Lung microvascular endothelial cell (primary cell): ENCODE measurements around the gene ZNF232. TPM values are rescaled to one million over a fixed set of nuclear protein-coding genes. Genes with fewer than 3 reads are reported as not detected.
"Not testable (repeated sequence)": the region's sequence is repeated elsewhere in the genome, so short reads cannot be mapped to it uniquely, and the experiment has no call there.

Experiments
- DNase-seq, 2 donors: peaks; one replicate each; pipeline versions ENCODE4 v3.0.0 to v3.0.0-alpha.2; 2010; ENCODE audit warnings: low read depth in 2 of 2
- total RNA-seq: library from RNA; depleted of rRNA; stranded (reverse); fragments of >200 nt; gene quantifications from 2 replicates; pipeline ENCODE4 v1.2.1, GENCODE V29; 2014

Gene ZNF232
- total RNA-seq, 1 donor from 2014 or later, result 4.6 TPM

DNA sequence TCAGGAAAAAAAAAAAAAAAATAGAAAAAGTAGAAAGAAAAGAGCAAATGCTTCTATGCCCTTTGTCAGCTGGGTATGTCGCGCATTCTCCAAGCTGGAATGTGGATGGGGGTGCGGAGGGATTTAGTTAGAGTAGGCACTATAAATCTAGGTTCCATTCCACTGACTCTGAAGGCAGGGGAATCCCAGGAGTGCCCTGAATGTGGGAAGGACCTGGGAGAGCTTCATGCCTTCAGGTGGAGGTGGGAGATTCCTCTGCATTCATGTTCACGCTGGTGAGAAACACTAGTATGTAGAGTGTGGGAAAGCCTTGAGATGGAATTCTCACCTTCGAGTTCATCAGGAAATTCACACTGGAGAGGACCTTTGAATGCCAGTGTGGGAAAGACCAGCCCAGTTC lies 12.4 kb downstream of the ZNF232 start:
- DNase-seq, result no peak

DNA sequence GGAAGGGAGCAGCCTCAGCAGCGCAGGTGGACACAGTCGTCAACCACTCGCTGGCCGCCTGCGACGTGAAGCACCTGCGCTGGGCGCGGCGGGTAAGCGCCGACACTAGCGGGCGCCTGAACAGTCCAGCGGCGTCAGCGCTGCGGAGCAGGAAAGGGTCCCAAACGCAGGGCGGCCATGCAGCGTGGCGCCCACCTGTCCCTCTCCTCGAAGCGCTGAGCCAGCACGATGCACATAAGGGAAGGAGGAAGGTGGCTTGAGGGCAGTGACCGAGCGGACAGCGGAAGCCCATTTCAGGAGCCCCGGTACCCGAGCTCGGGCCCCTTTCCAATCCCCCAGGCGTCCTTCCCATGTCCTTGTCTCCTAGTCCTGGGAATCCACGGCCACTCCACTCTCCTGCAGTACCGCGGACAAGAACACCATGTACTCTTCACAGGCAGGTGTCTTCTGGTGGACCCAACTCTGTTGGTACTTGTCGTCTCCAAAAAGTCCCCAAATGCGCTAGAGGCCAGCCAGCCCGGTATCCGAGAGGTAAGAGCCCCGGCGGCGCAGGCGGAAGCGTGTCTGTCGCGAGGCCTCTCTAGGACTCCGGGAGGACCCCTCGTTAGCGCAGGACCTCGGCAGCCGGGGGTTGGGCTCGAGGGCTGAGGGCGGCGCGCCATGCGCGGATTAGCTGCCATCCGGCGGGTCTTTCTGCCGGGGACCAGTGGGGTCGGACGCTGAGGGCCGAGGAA lies 14.4 kb downstream of the ZNF232 start:
- DNase-seq, result no peak

DNA sequence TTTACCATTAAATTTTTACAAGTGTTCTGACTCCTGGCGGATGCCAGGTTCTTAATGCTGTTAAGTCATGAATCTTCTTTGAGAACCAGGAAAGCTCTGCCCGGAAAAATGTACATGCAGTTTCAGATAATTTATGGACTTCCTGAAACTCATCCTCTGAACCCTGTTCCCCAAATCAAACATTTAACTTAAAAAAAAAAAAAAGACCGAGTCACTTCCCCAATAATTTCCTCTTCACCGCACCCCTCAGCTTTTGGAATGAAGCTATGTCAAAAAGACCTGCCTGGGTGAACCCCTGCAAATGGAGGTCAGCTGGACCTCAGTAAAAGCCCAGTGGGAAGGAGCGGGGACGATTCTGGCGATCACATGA lies 15.0 kb downstream of the ZNF232 start:
- DNase-seq, result no peak

DNA sequence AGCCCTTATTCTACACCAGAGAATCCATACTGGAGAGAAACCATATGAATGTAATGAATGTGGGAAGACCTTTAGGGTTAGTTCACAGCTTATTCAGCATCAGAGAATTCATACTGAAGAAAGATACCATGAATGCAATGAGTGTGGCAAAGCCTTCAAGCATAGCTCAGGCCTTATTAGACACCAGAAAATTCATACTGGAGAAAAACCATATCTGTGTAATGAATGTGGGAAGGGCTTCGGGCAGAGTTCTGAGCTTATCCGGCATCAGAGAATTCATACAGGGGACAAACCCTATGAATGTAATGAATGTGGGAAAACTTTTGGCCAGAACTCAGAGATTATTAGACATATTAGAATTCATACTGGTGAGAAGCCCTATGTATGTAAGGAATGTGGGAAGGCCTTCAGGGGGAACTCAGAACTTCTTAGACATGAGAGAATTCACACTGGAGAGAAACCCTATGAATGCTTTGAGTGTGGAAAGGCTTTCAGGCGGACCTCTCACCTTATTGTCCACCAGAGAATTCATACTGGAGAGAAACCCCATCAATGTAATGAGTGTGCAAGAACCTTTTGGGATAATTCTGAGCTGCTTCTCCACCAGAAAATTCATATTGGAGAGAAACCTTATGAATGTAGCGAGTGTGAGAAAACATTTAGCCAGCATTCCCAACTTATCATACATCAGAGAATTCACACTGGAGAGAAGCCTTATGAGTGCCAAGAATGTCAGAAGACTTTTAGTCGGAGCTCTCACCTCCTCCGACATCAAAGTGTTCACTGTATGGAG lies 19.3 kb downstream of the ZNF232 start:
- DNase-seq, result no peak

DNA sequence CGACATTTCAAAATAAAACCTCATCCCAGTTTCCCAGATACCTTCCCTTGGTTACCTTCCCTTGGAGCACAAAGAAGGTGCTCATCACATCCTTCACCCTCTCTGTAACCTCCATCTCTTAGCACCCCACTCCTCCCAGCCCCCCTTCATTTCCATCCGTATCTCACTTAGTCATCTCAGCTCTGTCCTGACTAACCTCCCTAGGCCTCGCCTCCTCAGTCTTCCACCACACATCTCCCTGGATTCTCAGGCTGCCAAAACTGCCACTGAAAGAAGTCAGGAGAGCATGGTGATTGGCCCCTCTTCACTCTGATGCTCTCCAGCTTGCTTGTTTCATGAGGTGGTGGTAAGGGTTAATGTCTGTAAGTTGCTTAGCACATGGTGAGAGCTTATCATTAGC lies 31.1 kb downstream of the ZNF232 start:
- no peak for DNase-seq

DNA sequence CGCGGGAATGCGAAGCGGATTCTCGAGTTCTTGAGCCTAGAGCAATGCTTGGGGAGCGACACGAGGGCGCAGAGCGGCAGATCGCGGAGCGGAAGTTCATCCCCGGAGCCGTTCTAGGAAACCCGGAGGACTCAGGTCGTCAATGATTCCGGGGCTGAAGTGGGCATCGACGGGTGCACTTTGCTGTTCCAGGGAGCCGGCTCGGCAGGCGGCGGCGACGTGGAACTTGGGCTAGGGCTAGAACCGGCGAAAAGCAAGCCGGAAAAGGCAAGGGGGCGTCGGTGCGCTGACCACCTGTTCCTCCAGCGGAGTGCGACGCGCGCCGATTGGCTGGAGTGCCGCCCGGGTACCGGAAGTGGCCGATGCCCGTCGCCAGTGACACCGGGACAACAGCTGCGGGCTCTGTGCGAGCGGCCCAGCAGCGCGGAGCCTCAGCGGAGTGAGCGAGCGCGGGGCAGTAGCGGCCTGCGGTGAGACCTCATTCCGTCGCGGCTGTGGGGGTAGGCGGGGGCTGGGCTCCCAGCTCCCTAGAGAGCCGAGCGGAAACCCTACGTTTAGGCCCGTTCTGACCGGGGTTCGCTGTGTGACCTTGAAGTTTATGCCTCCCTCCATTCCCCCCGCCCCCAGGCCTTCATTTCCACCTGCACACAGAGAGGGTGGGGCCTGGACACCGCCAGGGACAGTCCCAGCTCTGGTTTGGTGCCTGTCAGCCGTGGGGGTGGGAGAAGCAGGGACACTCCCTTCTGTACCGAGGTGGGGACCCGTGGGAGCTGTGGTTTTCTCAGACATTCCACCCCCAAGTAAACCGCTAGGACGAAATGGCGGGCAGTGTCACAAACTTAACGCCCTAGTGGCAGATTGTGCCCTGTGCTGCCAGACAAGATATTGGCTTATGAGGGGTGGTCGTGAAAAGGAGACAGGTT lies 33.3 kb downstream of the ZNF232 start, which contains the start of gene ZFP3:
Gene ZFP3, plus strand, starts transcription at position 362 of the 923 bp plus-strand sequence. CDS start 13,038 bp downstream, outside the sequence.
- peak; percentile 75 to 80 for DNase-seq

DNA sequence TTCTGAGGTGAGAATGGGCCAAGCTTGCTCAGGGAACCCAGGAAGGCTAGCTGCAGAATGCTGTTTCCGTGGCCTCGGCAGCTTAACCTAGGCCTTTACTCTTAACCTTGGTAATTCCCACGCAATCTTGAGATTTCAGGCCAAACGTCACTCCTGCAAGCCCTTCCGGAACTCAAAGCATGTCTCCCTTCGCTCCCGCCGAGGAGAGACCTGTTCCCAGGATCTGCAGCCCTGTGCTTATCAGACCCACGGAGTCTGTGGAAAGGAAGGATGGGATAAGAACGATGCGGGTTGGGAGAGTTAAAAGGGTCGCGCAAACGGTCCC lies 33.9 kb downstream of the ZNF232 start:
- no peak for DNase-seq

DNA sequence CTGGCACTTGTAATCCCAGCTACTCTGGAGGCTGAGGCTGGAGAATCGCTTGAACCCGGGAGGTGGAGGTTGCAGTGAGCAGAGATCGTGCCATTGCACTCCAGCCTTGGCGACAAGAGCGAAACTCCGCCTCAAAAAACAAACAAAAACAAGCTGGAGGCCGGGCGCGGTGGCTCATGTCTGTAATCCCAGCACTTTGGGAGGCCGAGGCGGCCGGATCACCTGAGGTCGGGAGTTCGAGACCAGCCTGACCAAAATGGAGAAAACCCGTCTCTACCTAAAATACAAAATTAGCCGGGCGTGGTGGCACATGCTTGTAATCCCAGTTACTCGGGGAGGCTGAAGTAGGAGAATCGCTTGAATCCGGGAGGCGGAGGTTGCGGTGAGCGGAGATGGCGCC lies 34.4 kb downstream of the ZNF232 start:
- not testable (repeated sequence) for DNase-seq

DNA sequence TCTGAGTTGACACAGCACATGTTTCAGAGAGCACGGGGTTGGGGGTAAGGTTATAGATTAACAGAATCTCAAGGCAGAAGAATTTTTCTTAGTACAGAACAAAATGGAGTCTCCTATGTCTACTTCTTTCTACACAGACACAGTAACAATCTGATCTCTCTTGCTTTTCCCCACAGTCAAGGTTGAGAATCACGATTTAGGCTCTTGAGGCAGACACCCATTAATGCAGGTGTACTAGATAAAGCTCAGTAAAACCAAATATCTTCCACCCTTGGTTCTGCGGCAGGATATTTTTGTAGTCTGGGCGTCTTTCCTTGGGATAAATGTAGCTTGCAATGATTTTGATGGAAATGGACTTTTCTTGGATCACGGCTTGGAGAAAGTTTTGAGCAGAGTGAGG lies 36.2 kb downstream of the ZNF232 start:
- not testable (repeated sequence) for DNase-seq

DNA sequence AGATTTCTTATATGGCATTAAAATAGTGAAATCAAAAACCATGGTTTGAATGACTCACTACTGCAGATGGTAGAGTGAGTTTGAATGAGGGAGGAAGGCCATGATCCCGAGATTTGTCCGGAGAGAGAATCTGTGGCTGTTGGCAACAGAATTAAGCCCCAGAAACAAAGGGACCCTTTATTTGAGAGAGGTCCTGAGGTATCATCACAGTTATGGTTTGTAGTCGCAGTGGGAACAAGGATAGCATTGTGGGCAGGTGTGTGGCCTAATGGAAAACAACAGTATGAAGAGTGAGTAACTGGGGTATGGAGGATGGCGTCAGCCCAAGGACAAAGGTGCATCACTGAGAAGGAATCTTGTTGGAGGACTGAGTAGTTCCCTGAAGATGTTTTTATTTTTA lies 42.0 kb downstream of the ZNF232 start:
- no peak for DNase-seq

DNA sequence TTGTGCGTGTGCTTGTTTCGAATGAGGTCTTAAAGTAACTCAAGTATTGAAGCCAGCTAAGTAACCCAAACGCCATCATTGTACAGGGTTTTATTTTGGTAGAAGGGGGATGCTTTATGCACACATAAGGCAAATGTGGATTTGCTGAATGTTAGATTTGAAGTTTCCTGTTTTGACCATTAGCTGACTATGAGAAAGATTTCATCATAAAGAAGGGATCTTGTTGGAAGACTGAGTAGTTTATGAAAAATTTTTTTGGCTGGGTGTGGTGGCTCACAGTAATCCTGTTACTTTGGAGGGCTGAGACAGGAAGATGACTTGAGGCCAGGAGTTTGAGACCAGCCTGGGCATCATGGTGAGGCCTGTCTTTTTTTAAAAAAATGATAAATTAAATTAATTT lies 43.4 kb downstream of the ZNF232 start:
- DNase-seq, result no peak

DNA sequence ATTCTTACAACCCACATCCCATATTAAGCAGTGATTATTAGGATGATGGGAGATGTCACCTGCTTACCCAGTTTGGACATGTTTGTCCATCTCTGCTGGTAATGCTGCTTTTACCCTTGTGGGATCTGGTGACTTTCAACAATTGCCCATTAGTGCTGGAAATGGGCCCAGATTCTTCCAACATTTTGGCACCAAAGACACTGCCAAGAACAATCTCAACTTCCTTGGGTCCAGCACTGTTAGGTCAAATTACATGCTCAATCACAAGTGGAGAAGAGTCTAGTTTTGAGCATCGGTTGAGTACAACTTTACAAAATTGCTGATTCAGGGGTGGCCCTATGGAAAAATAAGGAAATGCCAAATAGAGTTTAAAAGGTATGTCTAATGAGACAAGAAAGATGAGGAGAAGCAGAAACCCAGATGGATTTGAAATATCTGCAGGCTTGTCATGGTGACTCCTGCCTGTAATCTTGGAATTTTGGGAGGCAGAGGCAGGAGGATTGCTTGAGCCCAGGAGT lies 46.4 kb downstream of the ZNF232 start:
- DNase-seq, result no peak

Other genes starting within 250 kb of the ZNF232 start
- gene C17orf107, start 212.3 kb downstream of the ZNF232 start, total RNA-seq, result 0.44 and 1.6 TPM in 2 replicates
- 0.65 and 1.4 TPM in 2 replicates for gene CHRNE, start 208.8 kb downstream of the ZNF232 start, total RNA-seq
- not detected in 2 replicates for gene GP1BA, start 179.6 kb downstream of the ZNF232 start, total RNA-seq
- gene SLC25A11, start 171.8 kb downstream of the ZNF232 start, total RNA-seq, result 38.4 and 57.3 TPM in 2 replicates
- gene RNF167, start 171.6 kb downstream of the ZNF232 start, total RNA-seq, result 13.5 and 23.2 TPM in 2 replicates
- gene PFN1, start 163.3 kb downstream of the ZNF232 start, total RNA-seq, result 280 and 359 TPM in 2 replicates
- gene ENO3, start 160.8 kb downstream of the ZNF232 start, total RNA-seq, result 1.1 and 2.6 TPM in 2 replicates
- 47.3 and 51.2 TPM in 2 replicates for gene SPAG7, start 144.1 kb downstream of the ZNF232 start, total RNA-seq
- gene CAMTA2, start 124.2 kb downstream of the ZNF232 start, total RNA-seq, result 2.6 and 7.9 TPM in 2 replicates
- 0.22 and 0.40 TPM in 2 replicates for gene INCA1, start 114.4 kb downstream of the ZNF232 start, total RNA-seq
- 56.0 and 78.2 TPM in 2 replicates for gene KIF1C, start 113.9 kb downstream of the ZNF232 start, total RNA-seq
- gene SLC52A1, start 76.5 kb downstream of the ZNF232 start, total RNA-seq, result under 0.01 and 0.22 TPM in 2 replicates
- 0.87 and 1.8 TPM in 2 replicates for gene ZFP3, start 33.4 kb downstream of the ZNF232 start, total RNA-seq
- under 0.01 TPM in 1 of 2 replicates, not detected in the other for gene USP6, start 4.2 kb upstream of the ZNF232 start, total RNA-seq
- gene ZNF594, start 80.0 kb upstream of the ZNF232 start, total RNA-seq, result 1.7 and 2.0 TPM in 2 replicates
- not detected in 2 replicates for gene SCIMP, start 123.0 kb upstream of the ZNF232 start, total RNA-seq
- 28.5 and 37.5 TPM in 2 replicates for gene RABEP1, start 170.4 kb upstream of the ZNF232 start, total RNA-seq